Transverse colon (tissue), 3 donors: Measurements from ENCODE around the gene TTLL4.

ENCODE experiments used
- CTCF ChIP-seq, 5 experiments: fragments of 200-600 bp in 3 of 5; fragments of 450-650 bp in 2 of 5; sonication (generic) in 3 of 5; IDR thresholded peaks; 1 replicate in 2 of 5; 2 replicates in 3 of 5; pipeline ENCODE4 v1.5.1; 2016 to 2017; ENCODE audit warnings: antibody characterized with exemption in 5 of 5, inconsistent platforms in 3 of 5, mild to moderate bottlenecking in 2 of 5, moderate library complexity in 1 of 5
- EP300 ChIP-seq: sonication (generic); formaldehyde crosslinking; IDR thresholded peaks from one replicate; pipeline ENCODE4 v1.6.1; 2017; ENCODE audit warnings: antibody characterized with exemption, low read depth

- TF ChIP-seq EP300 (no peak), CTCF (IDR thresholded peaks at IDR 0.05) (no peak)
Observed at GRCh38 chr2:218680061-218680460, 30.6 kb upstream of the TTLL4 start.
